Measurements from ENCODE around the gene CBFB. TPM values are rescaled to one million over a fixed set of nuclear protein-coding genes. Genes with fewer than 3 reads are reported as not detected.

CBFB gene
- total and polyA plus RNA-seq, 9 of the 15 experiments (the other 6 are each of a cell fraction or from before 2014, with no cell fraction given): 22.0 to 112 (median 66.5) TPM

GRCh38 chr16:67013823-67014633, 14.9 kb upstream of the CBFB start (continued):
- no peak for TF ChIP-seq CLOCK (CRISPR knock-in tag; IDR thresholded peaks at IDR 0.05; ENCODE audit: borderline replicate concordance)
- no peak for TF ChIP-seq PHB2 (IDR thresholded peaks at IDR 0.05; ENCODE audit: low read depth)
- no peak for TF ChIP-seq FOXP1 (CRISPR knock-in tag; IDR thresholded peaks at IDR 0.05)
- TF ChIP-seq ZFP1 (CRISPR knock-in tag; IDR thresholded peaks at IDR 0.05): no peak
- TF ChIP-seq MIER1 (IDR thresholded peaks at IDR 0.05; ENCODE audit: low read depth): no peak
- TF ChIP-seq ZBED1 (IDR thresholded peaks at IDR 0.05): no peak
- TF ChIP-seq ZNF318 (IDR thresholded peaks at IDR 0.05; ENCODE audit: borderline replicate concordance in 1 of 2, low read depth in 1 of 2): no peak
- no peak for TF ChIP-seq HCFC1 (IDR thresholded peaks at IDR 0.05; ENCODE audit: low read depth, low read length)
- no peak for TF ChIP-seq MITF (IDR thresholded peaks at IDR 0.05)
- no peak for TF ChIP-seq DLX4 (CRISPR knock-in tag; IDR thresholded peaks at IDR 0.05)
- TF ChIP-seq EHMT2 (IDR thresholded peaks at IDR 0.05): no peak
- no peak for TF ChIP-seq E2F5 (CRISPR knock-in tag; IDR thresholded peaks at IDR 0.05)
- no peak for TF ChIP-seq CCAR2 (IDR thresholded peaks at IDR 0.05; ENCODE audit: low read depth, low read length)
- no peak for TF ChIP-seq ZNF274 (IDR thresholded peaks at IDR 0.05; ENCODE audit: borderline replicate concordance, low read depth, low read length)
